HG03064 (cell line): ENCODE measurements around the gene SMPD2.

Experiments
- ATAC-seq: cut with Tn5 transposase; IDR thresholded peaks from one replicate; pipeline ENCODE4 v1.9.1; 2021; ENCODE audit warnings: low read depth; ENCODE audit not compliant: unreplicated experiment

Gene SMPD2

DNA sequence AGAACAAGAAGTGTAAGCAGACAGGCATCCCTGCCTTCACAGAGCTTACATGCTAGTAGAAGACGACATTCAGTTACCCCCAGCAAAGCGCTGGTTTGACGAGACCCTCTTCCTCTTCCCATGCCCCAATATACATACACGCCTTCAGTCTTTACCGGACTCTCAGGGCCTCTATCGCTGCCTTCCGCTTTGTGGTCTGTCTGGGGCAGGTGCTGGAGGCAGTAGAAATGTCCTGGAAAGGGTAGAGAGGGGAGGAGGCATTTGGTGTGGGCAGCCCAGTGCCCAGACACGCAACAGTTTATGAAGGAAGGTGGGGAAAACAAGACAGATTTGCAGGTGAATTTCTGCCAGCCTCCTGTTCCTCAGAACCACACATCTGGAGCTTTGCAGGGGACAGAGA lies 6.0 kb downstream of the SMPD2 start:
- no peak for ATAC-seq

DNA sequence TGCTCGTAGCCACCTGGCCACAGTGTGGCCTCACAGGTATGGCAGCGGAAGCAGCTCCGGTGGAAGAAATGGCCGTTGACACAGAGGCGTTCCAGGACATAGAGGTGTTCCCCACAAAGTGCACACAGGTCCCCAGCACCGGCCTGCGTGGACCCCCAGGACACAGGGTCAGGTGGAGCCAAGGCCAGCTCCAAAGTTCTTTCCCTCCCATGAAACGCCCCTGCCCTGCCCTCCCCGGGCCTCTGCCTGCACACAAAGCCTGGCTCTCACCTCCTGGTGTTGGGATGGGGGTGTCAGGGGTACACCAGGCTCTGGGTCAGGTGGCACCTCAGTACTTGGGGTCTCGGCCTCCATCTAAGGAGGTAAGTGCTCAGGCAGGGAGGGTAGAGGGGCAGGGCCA lies 6.6 kb downstream of the SMPD2 start:
- ATAC-seq: no peak

GRCh38 chr6:109447878-109448555 lies 7.5 kb downstream of the SMPD2 start:
- ATAC-seq: no peak

GRCh38 chr6:109448615-109449014 lies 8.1 kb downstream of the SMPD2 start:
- no peak for ATAC-seq

DNA sequence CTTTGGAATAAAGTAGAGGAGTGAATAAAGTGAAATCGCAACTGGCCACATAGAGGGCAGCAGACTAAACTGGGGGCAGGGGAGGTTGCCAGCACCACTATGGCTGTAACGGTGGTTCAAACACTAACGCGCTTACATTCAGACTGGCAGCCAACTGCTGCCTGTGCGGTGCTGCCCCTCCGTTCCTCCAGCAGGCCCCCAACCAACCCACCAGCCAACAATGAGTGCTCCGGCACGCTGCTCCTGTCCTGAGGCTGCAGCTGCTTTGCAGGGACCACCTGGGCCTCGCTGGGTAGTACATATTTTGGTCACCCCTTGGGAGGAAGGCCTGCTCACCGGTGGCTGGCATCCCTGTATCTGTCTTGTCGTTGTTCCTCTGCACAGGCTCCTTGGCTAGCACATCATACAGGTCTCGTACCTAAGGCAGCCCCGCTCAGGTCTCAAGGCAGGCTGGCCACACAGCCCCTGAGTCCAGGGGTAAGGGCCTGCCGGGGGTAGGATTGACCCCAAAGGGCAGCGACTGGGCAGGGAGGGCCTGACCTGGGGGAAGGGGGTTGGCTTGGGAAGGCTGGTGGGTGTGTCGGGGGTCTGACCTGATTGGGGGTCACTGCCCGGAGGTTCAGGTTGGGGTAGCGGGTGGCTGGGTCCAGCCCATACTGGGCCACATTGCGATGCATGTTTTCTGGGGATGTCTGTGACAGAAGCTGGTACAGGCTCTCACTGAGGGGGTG lies 8.7 kb downstream of the SMPD2 start:
- ATAC-seq: no peak

GRCh38 chr6:109449795-109450673 lies 9.5 kb downstream of the SMPD2 start:
- no peak for ATAC-seq

DNA sequence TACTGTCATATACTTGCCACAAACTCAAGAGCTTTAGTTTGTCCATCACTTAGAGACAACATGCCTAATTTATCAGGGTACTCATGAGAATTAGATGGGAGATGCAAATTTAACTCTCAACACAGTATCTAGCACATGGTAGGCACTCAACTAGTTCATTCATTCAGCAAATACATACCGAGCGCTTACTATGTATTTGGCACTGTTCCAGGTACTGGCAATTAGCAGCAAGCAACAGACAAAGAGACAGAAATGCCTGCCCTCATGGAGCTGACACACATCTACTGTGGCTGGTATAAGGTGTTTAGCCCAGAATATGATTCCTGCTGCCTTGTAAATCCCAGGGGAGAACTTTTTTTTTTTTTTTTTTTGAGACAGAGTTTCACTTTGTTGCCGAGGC lies 10.3 kb downstream of the SMPD2 start:
- no peak for ATAC-seq

DNA sequence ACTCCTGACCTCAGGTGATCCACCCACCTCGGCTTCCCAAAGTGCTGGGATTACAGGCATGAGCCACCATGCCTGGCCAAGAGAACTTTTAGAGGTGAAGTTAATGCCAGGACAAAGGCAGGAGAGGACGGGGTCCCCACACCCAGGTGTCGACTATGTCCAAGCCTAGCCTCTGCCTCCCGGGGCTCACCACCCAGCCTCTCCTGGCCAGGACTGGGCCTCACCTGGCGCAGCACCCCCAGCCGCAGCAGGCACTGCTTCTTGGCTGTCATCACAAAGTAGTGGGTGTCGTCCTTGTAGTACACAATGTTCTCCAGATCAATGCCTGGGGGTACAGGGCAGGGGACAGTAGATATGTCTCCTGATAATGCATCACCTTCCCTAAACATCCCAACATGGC lies 10.9 kb downstream of the SMPD2 start:
- no peak for ATAC-seq

- ATAC-seq: no peak
Observed at GRCh38 chr6:109452181-109452580, 11.7 kb downstream of the SMPD2 start.

DNA sequence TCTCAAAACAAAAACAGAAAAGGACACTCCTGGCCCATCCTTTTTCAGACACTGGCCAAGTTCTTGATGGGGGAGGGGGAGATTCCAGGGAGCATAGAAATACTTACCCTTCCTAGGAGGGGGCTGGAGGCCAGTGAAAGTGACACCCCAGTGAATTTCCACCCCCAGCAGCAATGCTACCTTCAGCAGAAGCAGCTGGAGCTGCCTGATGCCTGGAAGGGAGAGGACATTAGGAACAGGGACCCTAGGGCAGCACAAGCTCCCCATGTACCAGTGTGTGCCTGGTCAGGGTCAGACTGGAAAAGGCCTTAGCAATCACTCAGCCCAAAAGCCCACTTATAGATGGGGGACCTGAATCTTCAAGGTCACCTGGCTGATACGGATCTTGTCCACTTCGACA lies 12.6 kb downstream of the SMPD2 start:
- ATAC-seq: no peak

DNA sequence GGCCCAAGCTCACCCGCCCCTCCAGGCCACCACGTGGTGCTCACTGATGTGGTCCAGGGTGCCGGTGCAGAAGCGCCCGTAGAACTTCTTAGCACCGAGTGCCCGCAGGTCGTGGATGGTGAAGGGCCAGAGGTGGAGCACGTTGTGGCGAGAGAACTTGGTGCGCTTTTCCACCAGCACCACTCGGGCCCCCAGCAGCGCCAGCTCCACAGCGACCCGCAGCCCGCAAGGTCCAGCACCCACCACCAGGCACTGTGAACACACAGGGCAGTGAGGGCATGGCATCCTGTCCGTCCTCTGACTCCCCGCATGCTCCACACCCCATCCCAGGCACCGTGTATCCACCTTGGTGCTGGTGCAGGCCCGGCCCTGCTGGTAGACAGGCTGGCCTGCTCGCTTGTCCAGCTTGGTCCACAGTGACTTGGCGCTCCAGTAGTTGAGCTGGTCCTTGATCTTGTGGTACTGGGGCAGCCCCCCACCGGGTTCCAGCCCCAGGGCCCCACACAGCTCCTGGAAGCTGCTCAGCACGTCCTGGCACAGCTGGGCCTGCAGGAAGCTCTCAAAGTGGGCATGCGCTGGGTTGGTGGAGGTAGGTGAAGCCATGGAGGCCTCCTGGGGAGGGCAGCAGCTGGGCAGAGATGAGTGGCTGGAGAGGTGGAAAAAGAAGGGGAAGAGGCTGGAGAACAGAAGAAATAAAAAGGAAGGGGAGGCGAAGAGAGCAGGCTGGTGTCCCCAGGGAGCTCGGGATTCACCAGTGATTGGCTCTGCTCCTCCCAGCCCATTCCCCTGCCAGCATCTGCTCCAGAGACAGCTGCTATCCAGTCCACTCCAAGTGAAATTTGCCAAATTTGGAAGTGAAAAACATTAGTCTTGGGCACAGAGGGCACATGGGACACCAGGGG lies 13.3 kb downstream of the SMPD2 start:
- no peak for ATAC-seq

DNA sequence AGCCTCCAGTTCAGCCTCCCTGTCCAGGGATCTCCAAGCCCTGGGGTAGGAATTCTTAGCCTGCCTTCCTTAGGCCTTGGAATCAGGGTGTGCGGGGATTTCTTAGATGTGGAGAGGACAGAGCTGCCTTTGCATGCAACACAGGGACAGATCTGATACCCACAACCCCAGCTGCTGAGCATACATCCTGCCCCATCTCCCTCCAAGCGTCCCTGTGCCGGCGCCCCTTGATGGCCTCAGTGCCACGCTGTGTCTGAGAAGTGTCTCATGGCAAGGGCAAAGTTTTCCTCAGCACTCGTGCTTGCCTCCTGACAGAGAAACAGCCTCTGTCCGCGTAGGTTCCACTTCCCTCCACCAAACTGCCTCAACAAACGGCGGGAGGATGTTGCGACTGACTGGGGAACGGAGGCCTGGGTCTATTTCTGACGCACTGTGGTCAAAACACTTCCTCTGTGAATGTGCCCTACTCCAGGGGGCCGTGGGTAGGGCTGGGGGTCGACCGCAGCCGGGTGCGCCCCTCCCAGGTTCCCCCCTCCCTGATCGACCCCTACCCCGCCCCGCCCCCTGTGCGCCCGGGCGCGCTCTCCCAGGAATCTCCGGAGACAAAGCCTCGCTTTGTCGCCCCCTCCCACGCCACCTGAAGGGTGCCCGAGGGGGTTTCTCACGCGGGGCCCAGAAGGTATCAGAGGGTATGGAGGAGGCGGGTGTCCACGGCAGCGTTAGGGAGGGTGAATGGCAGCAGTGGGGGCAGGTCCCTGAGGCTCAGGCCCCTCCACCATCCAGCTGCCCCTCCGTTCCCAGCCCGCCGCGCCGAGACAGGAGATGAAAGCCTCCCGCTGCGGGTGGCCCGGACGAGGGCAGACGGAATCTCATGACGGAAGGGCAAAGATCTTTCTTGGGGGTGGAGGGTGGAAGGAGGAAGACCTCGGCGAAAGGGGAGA lies 14.2 kb downstream of the SMPD2 start:
- peak; percentile 28 for ATAC-seq

DNA sequence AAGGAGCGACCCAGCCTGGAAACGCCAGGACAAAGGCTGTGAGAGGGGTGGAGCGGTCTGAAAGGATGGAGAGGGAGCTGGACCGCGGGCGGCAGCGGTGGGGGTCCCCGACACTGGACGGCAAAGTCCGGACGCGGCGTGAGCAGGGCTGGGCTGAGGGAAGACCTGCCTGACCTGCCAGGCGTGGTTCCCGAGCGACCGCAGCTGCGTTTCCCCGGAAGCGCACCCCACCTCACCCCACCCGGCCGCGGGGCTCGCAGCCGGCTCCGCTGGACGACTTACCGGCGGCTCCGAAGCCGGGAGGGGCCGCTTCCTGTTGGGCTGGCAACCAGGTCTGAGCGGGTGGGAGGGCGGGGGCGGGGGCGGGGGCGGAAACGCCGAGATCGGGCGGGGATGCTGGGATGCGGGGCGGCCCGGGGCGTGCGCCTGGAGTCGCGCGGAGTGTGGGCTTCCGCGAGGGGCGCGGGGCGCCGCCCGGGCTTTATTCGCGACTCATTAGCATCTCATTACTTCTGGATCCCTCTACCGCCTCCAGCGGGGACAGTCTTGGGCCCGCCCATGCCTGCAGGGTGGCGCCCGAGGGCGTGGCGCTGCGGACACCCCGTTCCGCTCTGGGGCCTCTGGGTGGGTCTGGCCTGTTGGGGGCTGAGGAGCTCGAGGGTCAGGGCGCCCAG lies 15.1 kb downstream of the SMPD2 start, which contains the start of gene MICAL1:
Gene MICAL1, minus strand, starts transcription at position 336 of the 674 bp plus-strand sequence. CDS start 1,576 bp downstream, outside the sequence.
- ATAC-seq: peak; percentile 40

DNA sequence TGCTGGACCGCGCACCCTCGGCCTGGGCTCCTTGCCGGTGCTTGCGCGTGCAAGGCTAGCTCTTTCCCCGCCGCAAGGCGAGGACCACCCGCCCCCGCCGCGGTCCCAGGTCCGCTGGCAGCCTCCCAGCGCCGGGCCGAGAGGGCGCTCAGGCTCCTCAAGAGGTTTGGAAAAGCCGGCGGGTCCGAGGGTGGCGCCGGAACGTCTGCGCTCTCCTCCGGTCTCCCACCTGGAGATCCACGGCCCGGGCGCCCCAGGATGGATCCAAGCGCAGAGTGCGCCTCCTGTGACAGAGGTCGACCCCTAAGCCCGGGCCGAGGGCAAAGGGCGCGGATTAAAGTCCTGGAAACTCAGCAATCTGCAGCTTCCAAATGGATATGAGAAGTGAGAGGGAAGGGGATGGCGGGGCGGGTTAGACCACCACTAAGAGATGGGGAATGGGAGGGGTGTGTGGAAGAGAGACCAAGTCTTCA lies 15.6 kb downstream of the SMPD2 start:
- peak; percentile 0 for ATAC-seq

DNA sequence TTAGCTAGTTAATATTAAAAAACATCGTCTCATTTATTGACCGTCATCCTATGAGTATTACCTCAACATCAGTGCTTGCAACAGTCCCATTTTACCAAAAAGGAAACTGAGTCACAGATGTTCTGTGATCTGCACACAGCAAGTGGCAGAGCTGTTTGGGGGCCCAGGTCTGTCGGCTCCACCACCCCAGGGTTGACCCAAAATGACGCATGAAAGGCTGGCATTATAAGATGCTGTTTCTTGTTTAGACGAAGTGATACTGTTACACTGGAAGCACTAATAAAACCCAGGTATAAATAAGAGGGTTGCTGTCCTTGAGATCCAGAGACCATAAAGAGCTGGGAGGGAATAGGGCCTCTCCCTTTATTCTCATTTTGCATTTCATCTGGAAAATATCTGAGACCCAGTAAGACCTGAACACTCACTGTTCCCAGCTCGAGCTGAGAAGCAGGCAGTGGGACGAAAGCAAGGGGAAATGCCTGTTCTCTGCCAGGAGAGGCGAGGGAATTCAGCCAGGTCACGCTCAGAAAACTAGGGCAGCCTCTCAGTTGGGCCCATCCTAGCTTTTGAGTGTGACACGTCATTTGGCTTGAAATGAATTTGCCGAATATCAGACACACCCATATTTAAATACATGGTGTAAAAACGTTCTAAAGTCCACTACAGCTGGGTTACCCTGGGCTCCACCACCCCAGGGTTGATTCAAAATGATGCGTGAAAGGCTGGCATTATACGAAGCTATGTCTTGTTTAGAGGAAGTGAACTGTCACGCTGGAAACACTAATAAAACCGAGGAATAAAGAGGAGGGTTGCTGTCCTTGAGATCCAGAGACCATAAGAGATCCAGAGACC lies 16.4 kb downstream of the SMPD2 start:
- no peak for ATAC-seq

GRCh38 chr6:109457562-109457996 lies 17.1 kb downstream of the SMPD2 start:
- ATAC-seq: no peak

DNA sequence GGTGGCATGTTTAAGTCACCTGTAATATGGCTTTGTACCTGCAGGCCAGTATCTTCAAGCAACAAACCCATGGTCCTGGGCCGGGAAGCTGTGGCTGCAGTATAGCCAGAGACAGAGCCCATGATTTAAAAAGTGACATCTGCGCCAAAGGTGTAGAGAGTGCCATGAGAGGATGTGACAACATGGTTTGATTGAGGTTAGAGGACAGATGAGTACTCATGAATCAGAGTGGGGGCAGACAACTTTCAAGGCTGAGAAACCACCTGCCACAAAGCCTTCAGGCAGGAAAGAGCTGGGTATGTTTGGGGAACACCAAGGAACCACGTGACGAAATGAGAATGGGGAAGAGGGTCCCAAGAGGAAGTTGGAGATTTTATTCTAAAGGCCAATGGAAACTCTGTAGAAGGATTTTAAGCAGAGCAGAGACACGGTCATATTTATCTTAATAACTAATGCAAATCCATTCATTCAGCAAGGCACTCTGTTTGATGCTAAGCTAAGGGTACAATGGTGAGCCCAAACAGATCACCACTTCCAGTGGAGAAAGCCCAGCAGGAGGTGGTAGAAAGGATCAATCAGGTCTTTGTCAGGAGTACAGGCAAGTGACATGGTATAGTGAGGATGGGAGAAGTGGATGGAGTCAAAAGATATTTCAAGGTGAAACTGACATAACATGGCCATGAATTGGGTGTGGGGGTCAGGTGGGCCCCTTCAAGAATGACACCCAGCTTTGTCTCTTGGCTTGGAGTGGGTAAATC lies 18.4 kb downstream of the SMPD2 start:
- no peak for ATAC-seq
